ENCODE data around the gene SLC50A1. TPM values are rescaled to one million over a fixed set of nuclear protein-coding genes. Genes with fewer than 3 reads are reported as not detected.

SLC50A1 gene
- total and polyA plus RNA-seq, 9 of the 15 experiments (the other 6 are each of a cell fraction or from before 2014, with no cell fraction given), result 46.5 to 132 (median 91.9) TPM

DNA sequence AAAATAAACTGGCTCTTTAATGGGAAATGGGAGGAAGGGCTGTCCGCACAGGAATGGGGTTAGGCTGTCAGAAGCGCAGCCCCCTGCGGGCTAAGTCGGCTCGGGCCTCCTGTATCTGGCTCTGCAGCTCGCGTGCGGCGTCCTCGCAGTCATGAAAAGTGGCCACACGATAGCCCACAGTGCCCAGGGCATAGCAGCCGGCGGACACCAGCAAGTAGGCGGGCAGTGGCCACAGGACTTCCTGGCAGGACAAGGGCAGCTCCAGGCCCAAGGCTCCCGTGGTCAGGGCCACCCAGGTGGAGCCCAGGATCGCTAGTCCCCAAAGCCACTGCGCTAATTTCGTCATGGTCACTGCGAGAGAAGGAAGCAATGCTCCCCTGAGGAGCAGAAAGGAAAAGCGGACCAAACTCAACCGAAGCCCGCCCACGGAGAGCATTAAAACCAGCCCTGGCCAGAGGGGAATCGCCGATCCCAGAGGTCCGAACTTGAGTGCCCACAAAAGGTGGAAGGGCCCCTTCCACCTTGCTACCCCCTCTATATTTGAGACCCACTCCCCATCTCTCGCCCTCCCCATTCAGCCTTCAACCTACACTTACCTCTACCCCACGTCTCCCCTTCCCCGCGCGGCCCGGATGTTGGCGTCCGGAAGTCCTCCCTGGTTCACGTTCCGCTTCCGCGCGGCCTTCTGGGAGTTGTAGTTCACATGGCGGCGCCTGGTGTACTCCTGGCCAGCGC lies 4.4 kb downstream of the SLC50A1 start, which contains the start of gene DPM3 (continued):
- TF ChIP-seq, protein P1, sequence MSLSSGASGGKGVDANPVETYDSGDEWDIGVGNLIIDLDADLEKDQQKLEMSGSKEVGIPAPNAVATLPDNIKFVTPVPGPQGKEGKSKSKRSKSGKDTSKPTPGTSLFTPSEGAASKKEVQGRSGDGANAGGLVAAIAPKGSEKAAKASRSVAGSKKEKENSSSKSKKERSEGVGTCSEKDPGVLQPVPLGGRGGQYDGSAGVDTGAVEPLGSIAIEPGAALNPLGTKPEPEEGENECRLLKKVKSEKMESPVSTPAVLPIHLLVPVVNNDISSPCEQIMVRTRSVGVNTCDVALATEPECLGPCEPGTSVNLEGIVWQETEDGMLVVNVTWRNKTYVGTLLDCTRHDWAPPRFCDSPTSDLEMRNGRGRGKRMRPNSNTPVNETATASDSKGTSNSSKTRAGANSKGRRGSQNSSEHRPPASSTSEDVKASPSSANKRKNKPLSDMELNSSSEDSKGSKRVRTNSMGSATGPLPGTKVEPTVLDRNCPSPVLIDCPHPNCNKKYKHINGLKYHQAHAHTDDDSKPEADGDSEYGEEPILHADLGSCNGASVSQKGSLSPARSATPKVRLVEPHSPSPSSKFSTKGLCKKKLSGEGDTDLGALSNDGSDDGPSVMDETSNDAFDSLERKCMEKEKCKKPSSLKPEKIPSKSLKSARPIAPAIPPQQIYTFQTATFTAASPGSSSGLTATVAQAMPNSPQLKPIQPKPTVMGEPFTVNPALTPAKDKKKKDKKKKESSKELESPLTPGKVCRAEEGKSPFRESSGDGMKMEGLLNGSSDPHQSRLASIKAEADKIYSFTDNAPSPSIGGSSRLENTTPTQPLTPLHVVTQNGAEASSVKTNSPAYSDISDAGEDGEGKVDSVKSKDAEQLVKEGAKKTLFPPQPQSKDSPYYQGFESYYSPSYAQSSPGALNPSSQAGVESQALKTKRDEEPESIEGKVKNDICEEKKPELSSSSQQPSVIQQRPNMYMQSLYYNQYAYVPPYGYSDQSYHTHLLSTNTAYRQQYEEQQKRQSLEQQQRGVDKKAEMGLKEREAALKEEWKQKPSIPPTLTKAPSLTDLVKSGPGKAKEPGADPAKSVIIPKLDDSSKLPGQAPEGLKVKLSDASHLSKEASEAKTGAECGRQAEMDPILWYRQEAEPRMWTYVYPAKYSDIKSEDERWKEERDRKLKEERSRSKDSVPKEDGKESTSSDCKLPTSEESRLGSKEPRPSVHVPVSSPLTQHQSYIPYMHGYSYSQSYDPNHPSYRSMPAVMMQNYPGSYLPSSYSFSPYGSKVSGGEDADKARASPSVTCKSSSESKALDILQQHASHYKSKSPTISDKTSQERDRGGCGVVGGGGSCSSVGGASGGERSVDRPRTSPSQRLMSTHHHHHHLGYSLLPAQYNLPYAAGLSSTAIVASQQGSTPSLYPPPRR (CRISPR knock-in tag; IDR thresholded peaks at IDR 0.05; ENCODE audit: borderline replicate concordance), result no peak
- no peak for TF ChIP-seq DACH1 (IDR thresholded peaks at IDR 0.05; ENCODE audit: partially characterized antibody)
- TF ChIP-seq SUPT5H (IDR thresholded peaks at IDR 0.05), result peak; percentile 92
- TF ChIP-seq NEUROD1 (IDR thresholded peaks at IDR 0.05; ENCODE audit: borderline replicate concordance, low read depth, low read length, partially characterized antibody), result peak; percentile 15
- TF ChIP-seq, protein P2, sequence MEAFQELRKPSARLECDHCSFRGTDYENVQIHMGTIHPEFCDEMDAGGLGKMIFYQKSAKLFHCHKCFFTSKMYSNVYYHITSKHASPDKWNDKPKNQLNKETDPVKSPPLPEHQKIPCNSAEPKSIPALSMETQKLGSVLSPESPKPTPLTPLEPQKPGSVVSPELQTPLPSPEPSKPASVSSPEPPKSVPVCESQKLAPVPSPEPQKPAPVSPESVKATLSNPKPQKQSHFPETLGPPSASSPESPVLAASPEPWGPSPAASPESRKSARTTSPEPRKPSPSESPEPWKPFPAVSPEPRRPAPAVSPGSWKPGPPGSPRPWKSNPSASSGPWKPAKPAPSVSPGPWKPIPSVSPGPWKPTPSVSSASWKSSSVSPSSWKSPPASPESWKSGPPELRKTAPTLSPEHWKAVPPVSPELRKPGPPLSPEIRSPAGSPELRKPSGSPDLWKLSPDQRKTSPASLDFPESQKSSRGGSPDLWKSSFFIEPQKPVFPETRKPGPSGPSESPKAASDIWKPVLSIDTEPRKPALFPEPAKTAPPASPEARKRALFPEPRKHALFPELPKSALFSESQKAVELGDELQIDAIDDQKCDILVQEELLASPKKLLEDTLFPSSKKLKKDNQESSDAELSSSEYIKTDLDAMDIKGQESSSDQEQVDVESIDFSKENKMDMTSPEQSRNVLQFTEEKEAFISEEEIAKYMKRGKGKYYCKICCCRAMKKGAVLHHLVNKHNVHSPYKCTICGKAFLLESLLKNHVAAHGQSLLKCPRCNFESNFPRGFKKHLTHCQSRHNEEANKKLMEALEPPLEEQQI (IDR thresholded peaks at IDR 0.05), result no peak
- TF ChIP-seq GATA2 (CRISPR knock-in tag; IDR thresholded peaks at IDR 0.05), result no peak; the same call in 1 of the 2 replicates
- TF ChIP-seq, protein P3, sequence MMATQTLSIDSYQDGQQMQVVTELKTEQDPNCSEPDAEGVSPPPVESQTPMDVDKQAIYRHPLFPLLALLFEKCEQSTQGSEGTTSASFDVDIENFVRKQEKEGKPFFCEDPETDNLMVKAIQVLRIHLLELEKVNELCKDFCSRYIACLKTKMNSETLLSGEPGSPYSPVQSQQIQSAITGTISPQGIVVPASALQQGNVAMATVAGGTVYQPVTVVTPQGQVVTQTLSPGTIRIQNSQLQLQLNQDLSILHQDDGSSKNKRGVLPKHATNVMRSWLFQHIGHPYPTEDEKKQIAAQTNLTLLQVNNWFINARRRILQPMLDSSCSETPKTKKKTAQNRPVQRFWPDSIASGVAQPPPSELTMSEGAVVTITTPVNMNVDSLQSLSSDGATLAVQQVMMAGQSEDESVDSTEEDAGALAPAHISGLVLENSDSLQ (IDR thresholded peaks at IDR 0.05), result peak; percentile 84
- no peak for TF ChIP-seq XRCC4 (IDR thresholded peaks at IDR 0.05; ENCODE audit: extremely low read depth, insufficient read depth, insufficient read length)
- TF ChIP-seq NONO (IDR thresholded peaks at IDR 0.05; ENCODE audit: low read depth in 2 of 2, low read length in 1 of 2), result no peak; a peak in 1 of 4 replicates
- TF ChIP-seq TAF15 (IDR thresholded peaks at IDR 0.05; ENCODE audit: low read depth, low read length), result no peak
- no peak for TF ChIP-seq MTA1 (IDR thresholded peaks at IDR 0.05; ENCODE audit: borderline replicate concordance)
- TF ChIP-seq BACH1 (tag; IDR thresholded peaks at IDR 0.05), result no peak
- TF ChIP-seq, protein P4, sequence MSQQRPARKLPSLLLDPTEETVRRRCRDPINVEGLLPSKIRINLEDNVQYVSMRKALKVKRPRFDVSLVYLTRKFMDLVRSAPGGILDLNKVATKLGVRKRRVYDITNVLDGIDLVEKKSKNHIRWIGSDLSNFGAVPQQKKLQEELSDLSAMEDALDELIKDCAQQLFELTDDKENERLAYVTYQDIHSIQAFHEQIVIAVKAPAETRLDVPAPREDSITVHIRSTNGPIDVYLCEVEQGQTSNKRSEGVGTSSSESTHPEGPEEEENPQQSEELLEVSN (IDR thresholded peaks at IDR 0.05; ENCODE audit: borderline replicate concordance in 1 of 2, extremely low read depth in 1 of 2, insufficient read depth in 1 of 2, insufficient read length in 1 of 2, low read depth in 1 of 2, low read length in 1 of 2, poor library complexity in 1 of 2, severe bottlenecking in 1 of 2), result peak in 1 of 2 experiments; percentile 42
- TF ChIP-seq, protein P5, sequence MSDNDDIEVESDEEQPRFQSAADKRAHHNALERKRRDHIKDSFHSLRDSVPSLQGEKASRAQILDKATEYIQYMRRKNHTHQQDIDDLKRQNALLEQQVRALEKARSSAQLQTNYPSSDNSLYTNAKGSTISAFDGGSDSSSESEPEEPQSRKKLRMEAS (CRISPR knock-in tag; IDR thresholded peaks at IDR 0.05), result no peak

Data from K562 (cell line).